DOHH2 (cell line): ENCODE results near the gene MAP2K6.

Source experiments
- H3F3A ChIP-seq: fragments of 200-600 bp; sonication (generic), shearing (Covaris generic); 2 replicates; pipeline ENCODE4 v1.6.0; 2016; ENCODE audit warnings: antibody characterized with exemption, mild to moderate bottlenecking; ENCODE audit not compliant: control insufficient read depth, insufficient read depth
- H3K27ac ChIP-seq: fragments of 200-600 bp; sonication (generic); 2 replicates; pipeline ENCODE4 v1.5.1; 2014; ENCODE audit warnings: low read depth, mild to moderate bottlenecking, low read length, moderate library complexity
- H3K27me3 ChIP-seq: fragments of 200-600 bp; sonication (generic); 2 replicates; pipeline ENCODE4 v1.6.1; 2014; ENCODE audit warnings: mild to moderate bottlenecking, low read length, mixed read lengths; ENCODE audit not compliant: control insufficient read depth
- H3K36me3 ChIP-seq: fragments of 200-600 bp; sonication (generic); 2 replicates; pipeline ENCODE4 v1.6.1; 2014; ENCODE audit warnings: mild to moderate bottlenecking, low read length, moderate library complexity, mixed read lengths; ENCODE audit not compliant: control insufficient read depth
- H3K4me1 ChIP-seq: fragments of 200-600 bp; sonication (generic); 2 replicates; pipeline ENCODE4 v1.6.1; 2014; ENCODE audit warnings: mild to moderate bottlenecking, low read length, mixed read lengths; ENCODE audit not compliant: control insufficient read depth
- H3K4me2 ChIP-seq: fragments of 200-600 bp; sonication (generic); 2 replicates; pipeline ENCODE4 v1.6.0; 2014; ENCODE audit warnings: mild to moderate bottlenecking, low read length, moderate library complexity
- H3K4me3 ChIP-seq: fragments of 200-600 bp; sonication (generic); 2 replicates; pipeline ENCODE4 v1.5.1; 2014; ENCODE audit warnings: mild to moderate bottlenecking, low read length, mixed read lengths
- H3K79me2 ChIP-seq: fragments of 200-600 bp; sonication (generic); 2 replicates; pipeline ENCODE4 v1.6.1; 2014; ENCODE audit warnings: mild to moderate bottlenecking, low read length, mixed read lengths; ENCODE audit not compliant: control insufficient read depth
- H3K9me2 ChIP-seq: fragments of 200-600 bp; sonication (generic); replicated peaks from 2 replicates; pipeline ENCODE4 v1.6.1; 2014; ENCODE audit warnings: mild to moderate bottlenecking, low read length, mixed read lengths; ENCODE audit not compliant: control insufficient read depth
- H3K9me3 ChIP-seq: fragments of 200-600 bp; sonication (generic); 2 replicates; pipeline ENCODE4 v1.6.1; 2014; ENCODE audit warnings: antibody characterized with exemption, low read length, mixed read lengths; ENCODE audit not compliant: control insufficient read depth, insufficient read depth
- H4K20me1 ChIP-seq: fragments of 200-600 bp; sonication (generic); 2 replicates; pipeline ENCODE4 v1.6.0; 2014; ENCODE audit warnings: low read depth, mild to moderate bottlenecking, antibody characterized with exemption, low read length, moderate library complexity; ENCODE audit not compliant: control insufficient read depth, insufficient read depth
- CTCF ChIP-seq: fragments of 200-600 bp; sonication (generic); IDR thresholded peaks from one replicate; pipeline ENCODE4 v1.5.1; 2014; ENCODE audit warnings: antibody characterized with exemption, mild to moderate bottlenecking, low read depth, low read length; ENCODE audit not compliant: poor library complexity, severe bottlenecking
- EZH2phosphoT487 ChIP-seq: fragments of 200-600 bp; sonication (generic); IDR thresholded peaks from 2 replicates; pipeline ENCODE4 v1.6.1; 2017; ENCODE audit warnings: borderline replicate concordance, mild to moderate bottlenecking, antibody characterized with exemption, low read length, moderate library complexity, mixed read lengths

Gene MAP2K6

GRCh38 chr17:69523244-69523861 is 108.9 kb downstream of the MAP2K6 start:
- no peak overlapping the region for H3K27ac ChIP-seq
- H3K4me3 ChIP-seq, result no peak overlapping the region
- H3K79me2 ChIP-seq, result no peaks in the 10 kb centered on the region
- H3K4me2 ChIP-seq, result peak overlapping the region; percentile 23; the same call in 1 of the 2 replicates
- peaks cover 11% of the 10 kb centered on the region for H3K4me1 ChIP-seq
- peaks cover 12% of the 10 kb centered on the region for H3K27me3 ChIP-seq
- no peak for TF ChIP-seq EZH2phosphoT487
- TF ChIP-seq CTCF, result peak; percentile 74
- H3K9me2 ChIP-seq, result no peaks in the 10 kb centered on the region
- H3K36me3 ChIP-seq, result no peaks in the 10 kb centered on the region
- H3F3A ChIP-seq, result no peaks in the 10 kb centered on the region
- H3K9me3 ChIP-seq, result no peaks in the 10 kb centered on the region
- no peaks in the 10 kb centered on the region for H4K20me1 ChIP-seq

- Histone ChIP-seq H4K20me1 (no peaks in the 10 kb centered on the region), H3K4me3 (no peak overlapping the region), H3K27me3 (0 out of 2 replicates have a peak, but pooled peaks cover 4% of the 10 kb centered on the region), H3K36me3 (no peaks in the 10 kb centered on the region), H3F3A (no peaks in the 10 kb centered on the region), H3K4me2 (no peak overlapping the region), H3K9me2 (no peaks in the 10 kb centered on the region), H3K79me2 (no peaks in the 10 kb centered on the region), H3K9me3 (no peaks in the 10 kb centered on the region), H3K4me1 (peaks cover 7% of the 10 kb centered on the region), H3K27ac (no peak overlapping the region)
- TF ChIP-seq EZH2phosphoT487 (no peak), CTCF (peak; percentile 48)
Observed at GRCh38 chr17:69524854-69525253, 110.4 kb downstream of the MAP2K6 start.

- H3K27ac ChIP-seq, result no peak overlapping the region
- H3K4me2 ChIP-seq, result no peak overlapping the region
- H3K27me3 ChIP-seq, result no peaks in the 10 kb centered on the region
- no peak overlapping the region for H3K4me3 ChIP-seq
- H3K79me2 ChIP-seq, result no peaks in the 10 kb centered on the region
- H3K36me3 ChIP-seq, result no peaks in the 10 kb centered on the region
- no peaks in the 10 kb centered on the region for H3K9me3 ChIP-seq
- no peak for TF ChIP-seq EZH2phosphoT487
- peak; percentile 78 for TF ChIP-seq CTCF
- H3K4me1 ChIP-seq, result peaks cover 7% of the 10 kb centered on the region
- H3K9me2 ChIP-seq, result no peaks in the 10 kb centered on the region
- no peaks in the 10 kb centered on the region for H3F3A ChIP-seq
- no peaks in the 10 kb centered on the region for H4K20me1 ChIP-seq
Observed at GRCh38 chr17:69525920-69526841, 111.7 kb downstream of the MAP2K6 start.
